Type B pancreatic cell (in vitro differentiated cells): ENCODE results near the gene TMEM259. TPM values are rescaled to one million over a fixed set of nuclear protein-coding genes. Genes with fewer than 3 reads are reported as not detected.

Source experiments
- DNase-seq: peaks from one replicate; pipeline ENCODE4 v3.0.0; 2021; ENCODE audit warnings: mixed read lengths; ENCODE audit not compliant: unreplicated experiment; ENCODE audit errors: extremely low spot score
- H3K27ac Mint-ChIP-seq: 2 replicates; pipeline ENCODE4 v1.8.0; 2021; ENCODE audit warnings: mild to moderate bottlenecking, mixed read lengths
- H3K27me3 Mint-ChIP-seq: 2 replicates; pipeline ENCODE4 v1.8.0; 2021; ENCODE audit warnings: mixed read lengths
- H3K36me3 Mint-ChIP-seq: 2 replicates; pipeline ENCODE4 v1.8.0; 2021; ENCODE audit warnings: mixed read lengths
- H3K4me1 Mint-ChIP-seq: one replicate; pipeline ENCODE4 v1.8.0; 2021; ENCODE audit warnings: mixed read lengths; ENCODE audit not compliant: unreplicated experiment
- H3K4me3 Mint-ChIP-seq: 2 replicates; pipeline ENCODE4 v1.8.0; 2021; ENCODE audit warnings: mild to moderate bottlenecking, mixed read lengths
- H3K9me3 Mint-ChIP-seq: 2 replicates; pipeline ENCODE4 v1.8.0; 2021; ENCODE audit warnings: mixed read lengths
- total RNA-seq: library from RNA; stranded (reverse); gene quantifications from 2 replicates; pipeline ENCODE4 v1.2.1, GENCODE V29; 2021; ENCODE audit warnings: low replicate concordance
- TF ChIP-seq, protein P1 (sequence below): fragments of 200-600 bp; sonication (generic); conservative IDR thresholded peaks from 2 replicates; pipeline ENCODE4 v1.5.0; 2021; ENCODE audit warnings: antibody characterized with exemption, mild to moderate bottlenecking

Gene TMEM259
- total RNA-seq, 1 donor from 2014 or later = 173 TPM

DNA sequence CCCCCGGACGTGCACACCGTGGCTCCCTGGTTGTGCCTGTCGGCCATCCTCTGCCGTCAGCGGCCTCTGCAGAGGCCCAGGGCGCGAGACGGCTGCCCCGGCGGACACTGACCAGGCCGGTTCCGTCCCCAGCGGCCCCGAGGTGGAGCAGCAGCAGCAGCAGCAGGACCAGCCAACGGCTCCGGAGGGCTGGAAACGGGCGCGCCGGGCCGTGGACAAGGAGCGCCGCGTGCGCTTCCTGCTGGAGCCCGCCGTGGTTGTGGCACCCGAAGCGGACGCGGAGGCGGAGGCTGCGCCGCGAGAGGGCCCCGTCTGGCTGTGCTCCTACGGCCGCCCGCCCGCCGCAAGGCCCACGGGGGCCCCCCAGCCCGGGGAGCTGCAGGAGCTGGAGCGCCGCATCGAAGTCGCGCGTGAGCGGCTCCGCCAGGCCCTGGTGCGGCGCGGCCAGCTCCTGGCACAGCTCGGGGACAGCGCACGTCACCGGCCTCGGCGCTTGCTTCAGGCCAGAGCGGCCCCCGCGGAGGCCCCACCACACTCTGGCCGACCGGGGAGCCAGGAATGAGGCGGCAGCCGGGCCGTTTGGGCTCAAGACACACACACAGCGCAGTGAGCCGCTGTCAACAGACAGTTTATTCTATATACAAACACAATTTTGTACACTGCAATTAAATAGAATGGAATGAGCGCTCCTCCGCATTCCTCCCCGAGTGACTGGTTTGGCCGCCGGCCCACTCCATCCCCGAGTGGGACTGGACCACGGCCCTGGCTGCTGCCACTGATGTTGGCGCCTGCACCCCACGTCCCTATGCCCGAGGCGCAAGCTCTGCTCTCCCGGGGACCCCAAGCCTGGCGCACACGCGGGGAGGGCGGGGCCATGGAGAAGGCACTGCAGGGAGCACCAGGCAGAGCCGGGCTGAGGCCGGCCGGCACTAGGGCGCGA, 11.6 kb downstream of the TMEM259 start:
- TF ChIP-seq, protein P1, sequence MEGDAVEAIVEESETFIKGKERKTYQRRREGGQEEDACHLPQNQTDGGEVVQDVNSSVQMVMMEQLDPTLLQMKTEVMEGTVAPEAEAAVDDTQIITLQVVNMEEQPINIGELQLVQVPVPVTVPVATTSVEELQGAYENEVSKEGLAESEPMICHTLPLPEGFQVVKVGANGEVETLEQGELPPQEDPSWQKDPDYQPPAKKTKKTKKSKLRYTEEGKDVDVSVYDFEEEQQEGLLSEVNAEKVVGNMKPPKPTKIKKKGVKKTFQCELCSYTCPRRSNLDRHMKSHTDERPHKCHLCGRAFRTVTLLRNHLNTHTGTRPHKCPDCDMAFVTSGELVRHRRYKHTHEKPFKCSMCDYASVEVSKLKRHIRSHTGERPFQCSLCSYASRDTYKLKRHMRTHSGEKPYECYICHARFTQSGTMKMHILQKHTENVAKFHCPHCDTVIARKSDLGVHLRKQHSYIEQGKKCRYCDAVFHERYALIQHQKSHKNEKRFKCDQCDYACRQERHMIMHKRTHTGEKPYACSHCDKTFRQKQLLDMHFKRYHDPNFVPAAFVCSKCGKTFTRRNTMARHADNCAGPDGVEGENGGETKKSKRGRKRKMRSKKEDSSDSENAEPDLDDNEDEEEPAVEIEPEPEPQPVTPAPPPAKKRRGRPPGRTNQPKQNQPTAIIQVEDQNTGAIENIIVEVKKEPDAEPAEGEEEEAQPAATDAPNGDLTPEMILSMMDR = no peak
- Mint-ChIP-seq H3K36me3 (peaks cover 5% of the 10 kb centered on the region), H3K27ac (no peak overlapping the region), H3K4me3 (no peak overlapping the region), H3K27me3 (peaks cover 3% of the 10 kb centered on the region), H3K9me3 (no peaks in the 10 kb centered on the region), H3K4me1 (no peaks in the 10 kb centered on the region)
- DNase-seq = no peak

DNA sequence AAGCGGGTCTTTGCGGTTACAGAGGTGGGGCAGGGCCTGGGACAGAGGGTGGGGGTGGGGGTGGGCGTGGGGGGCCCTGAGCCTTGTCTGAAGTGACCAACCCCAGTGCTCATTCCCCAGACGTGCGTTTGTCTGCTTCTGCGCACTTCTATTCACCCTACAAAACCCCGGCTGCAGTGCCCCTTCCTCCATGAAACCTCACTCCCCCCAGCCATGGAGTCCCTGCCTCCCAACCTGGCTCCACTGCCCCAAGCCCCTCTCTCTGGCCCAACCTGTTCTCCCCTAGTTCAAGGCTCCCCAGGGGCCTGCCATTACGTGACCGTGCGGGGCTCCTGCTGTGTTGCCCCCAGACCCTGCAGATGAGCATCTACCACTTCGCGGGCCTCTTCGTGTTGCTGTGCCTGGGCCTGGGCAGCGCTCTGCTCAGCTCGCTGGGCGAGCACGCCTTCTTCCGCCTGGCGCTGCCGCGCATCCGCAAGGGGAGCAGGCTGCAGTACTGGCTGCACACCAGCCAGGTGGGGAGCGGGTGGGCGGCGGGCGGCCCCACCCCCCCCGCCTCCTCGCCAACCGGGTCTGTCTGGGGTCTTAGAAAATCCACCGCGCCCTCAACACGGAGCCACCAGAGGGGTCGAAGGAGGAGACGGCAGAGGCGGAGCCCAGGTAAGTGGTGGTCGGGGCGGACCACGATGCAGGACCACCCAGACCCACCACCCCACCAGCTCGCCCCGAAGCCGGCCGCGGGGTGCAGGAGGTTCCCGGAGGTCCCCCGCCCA, 12.5 kb downstream of the TMEM259 start:
- TF ChIP-seq, protein P1 = no peak
- no peaks in the 10 kb centered on the region for H3K4me1 Mint-ChIP-seq
- H3K9me3 Mint-ChIP-seq = no peaks in the 10 kb centered on the region
- DNase-seq = no peak
- no peak overlapping the region for H3K27ac Mint-ChIP-seq
- H3K4me3 Mint-ChIP-seq = no peak overlapping the region
- H3K36me3 Mint-ChIP-seq = peaks cover 5% of the 10 kb centered on the region
- H3K27me3 Mint-ChIP-seq = peaks cover 3% of the 10 kb centered on the region

DNA sequence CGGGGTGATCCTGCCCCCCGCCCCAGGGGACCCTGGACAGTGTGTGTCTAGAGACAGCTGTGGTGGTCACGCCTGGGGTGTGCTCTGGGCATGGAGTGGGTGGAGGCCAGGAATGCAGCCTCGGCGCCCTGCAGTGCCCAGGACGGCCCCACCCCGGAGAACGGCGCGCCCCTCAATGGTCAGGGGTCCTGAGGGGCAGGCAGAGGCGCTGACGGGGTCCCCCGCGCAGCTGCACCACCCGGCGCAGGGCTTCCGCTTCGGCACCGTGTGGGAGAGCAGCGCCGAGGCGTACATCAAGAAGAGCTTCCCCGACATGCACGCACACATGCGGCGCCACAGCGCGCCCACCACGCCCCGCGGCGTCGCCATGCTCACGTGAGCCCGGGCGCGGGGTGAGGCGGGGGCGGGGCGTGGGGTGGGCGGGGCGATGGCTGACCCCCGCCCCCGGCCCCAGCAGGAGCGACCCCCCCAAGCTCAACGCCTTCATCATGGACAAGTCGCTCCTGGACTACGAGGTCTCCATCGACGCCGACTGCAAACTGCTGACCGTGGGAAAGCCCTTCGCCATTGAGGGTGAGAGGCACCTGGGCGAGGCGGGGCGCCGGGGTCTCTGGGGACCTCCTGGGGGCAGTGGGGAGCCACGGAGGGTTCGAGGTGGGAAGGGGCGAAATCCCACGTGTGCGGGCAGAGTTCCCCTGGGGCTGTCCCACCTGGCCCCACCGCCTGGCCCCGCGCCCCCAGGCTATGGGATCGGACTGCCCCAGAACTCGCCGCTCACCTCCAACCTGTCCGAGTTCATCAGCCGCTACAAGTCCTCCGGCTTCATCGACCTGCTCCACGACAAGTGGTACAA, 13.3 kb downstream of the TMEM259 start:
- TF ChIP-seq, protein P1 = no peak
- Mint-ChIP-seq H3K36me3 (peaks cover 5% of the 10 kb centered on the region), H3K4me1 (no peaks in the 10 kb centered on the region), H3K4me3 (no peak overlapping the region), H3K9me3 (no peaks in the 10 kb centered on the region), H3K27me3 (peaks cover 5% of the 10 kb centered on the region), H3K27ac (no peak overlapping the region)
- no peak for DNase-seq

DNA sequence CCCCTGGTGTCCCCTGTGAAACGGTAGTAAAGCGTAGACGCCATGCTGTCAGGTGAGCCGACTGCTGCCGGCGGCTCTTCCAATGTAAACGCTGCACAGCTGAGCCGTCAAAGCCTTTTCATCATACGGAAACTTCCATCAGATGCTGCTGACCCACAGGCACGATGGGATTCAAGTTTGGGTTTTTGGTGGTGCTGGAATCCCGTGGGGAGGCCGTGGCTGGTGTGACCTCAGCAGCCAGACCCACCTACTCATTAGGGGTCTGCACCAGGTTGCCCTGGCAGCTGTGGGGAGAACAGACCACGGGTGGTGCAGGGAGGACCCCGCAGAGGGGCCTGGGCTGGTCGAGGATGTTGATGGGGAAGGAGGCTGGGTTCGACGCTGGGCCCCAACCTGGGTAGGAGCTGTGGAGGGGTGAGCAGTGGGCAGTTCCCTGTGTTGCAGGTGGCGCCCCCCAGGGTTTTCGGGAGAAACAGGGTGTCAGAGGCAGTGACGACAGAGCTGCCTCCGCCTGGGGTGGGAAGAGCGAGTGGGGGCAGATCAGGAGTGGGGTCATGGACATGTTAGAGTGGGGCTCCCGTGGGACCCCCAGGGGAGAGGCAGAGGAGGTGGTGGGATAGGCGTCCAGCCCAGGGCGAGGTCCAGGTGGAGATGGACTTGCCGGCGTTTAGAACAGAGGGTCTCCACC, 14.1 kb downstream of the TMEM259 start:
- Mint-ChIP-seq H3K4me1 (no peaks in the 10 kb centered on the region), H3K4me3 (no peak overlapping the region), H3K36me3 (peaks cover 5% of the 10 kb centered on the region), H3K27me3 (peaks cover 9% of the 10 kb centered on the region), H3K9me3 (no peaks in the 10 kb centered on the region), H3K27ac (no peak overlapping the region)
- no peak for DNase-seq
- TF ChIP-seq, protein P1 = no peak
